ENCODE data around the gene EFCAB6. TPM values are rescaled to one million over a fixed set of nuclear protein-coding genes. Genes with fewer than 3 reads are reported as not detected.

Gene EFCAB6
- total RNA-seq, 1 experiment from 2014 or later, result 0.54 TPM

GRCh38 chr22:43829904-43830851, 18.1 kb upstream of the EFCAB6 start:
- no peak for DNase-seq (ENCODE audit: low read depth)

- no peak for DNase-seq (ENCODE audit: low read depth)
These were observed 17.1 kb upstream of the EFCAB6 start for GRCh38 chr22:43828998-43829782.

GRCh38 chr22:43828725-43828997, 16.6 kb upstream of the EFCAB6 start:
- no peak for DNase-seq (ENCODE audit: low read depth)

GRCh38 chr22:43827926-43828724, 16.0 kb upstream of the EFCAB6 start:
- no peak for DNase-seq (ENCODE audit: low read depth)

- no peak for DNase-seq (ENCODE audit: low read depth)
These were observed 15.1 kb upstream of the EFCAB6 start for GRCh38 chr22:43827003-43827735.

GRCh38 chr22:43826142-43827002, 14.3 kb upstream of the EFCAB6 start:
- peak; percentile 60 for DNase-seq (ENCODE audit: low read depth)

GRCh38 chr22:43825651-43826050, 13.5 kb upstream of the EFCAB6 start:
- no peak for DNase-seq (ENCODE audit: low read depth)

- DNase-seq (ENCODE audit: low read depth), result no peak
These were observed 12.8 kb upstream of the EFCAB6 start for GRCh38 chr22:43824724-43825420.

- DNase-seq (ENCODE audit: low read depth), result no peak
These were observed 12.0 kb upstream of the EFCAB6 start for GRCh38 chr22:43823911-43824665.

GRCh38 chr22:43823353-43823908, 11.3 kb upstream of the EFCAB6 start:
- DNase-seq (ENCODE audit: low read depth), result peak; percentile 21

GRCh38 chr22:43821606-43822425, 9.7 kb upstream of the EFCAB6 start:
- no peak for DNase-seq (ENCODE audit: low read depth)

- DNase-seq (ENCODE audit: low read depth), result no peak
These were observed 8.7 kb upstream of the EFCAB6 start for GRCh38 chr22:43820651-43821305.

- no peak for DNase-seq (ENCODE audit: low read depth)
These were observed 8.0 kb upstream of the EFCAB6 start for GRCh38 chr22:43819931-43820640.

GRCh38 chr22:43819421-43819921, 7.4 kb upstream of the EFCAB6 start:
- DNase-seq (ENCODE audit: low read depth), result no peak

GRCh38 chr22:43818981-43819380, 6.9 kb upstream of the EFCAB6 start:
- no peak for DNase-seq (ENCODE audit: low read depth)

GRCh38 chr22:43817402-43817801, 5.3 kb upstream of the EFCAB6 start:
- DNase-seq (ENCODE audit: low read depth), result no peak

Data from M059J (cell line).